ENCODE results near the gene DPYSL5. TPM values are rescaled to one million over a fixed set of nuclear protein-coding genes. Genes with fewer than 3 reads are reported as not detected.
"Not testable (repeated sequence)": the region's sequence is repeated elsewhere in the genome, so short reads cannot be mapped to it uniquely, and the experiment has no call there.

The DPYSL5 gene
- total RNA-seq, 1 donor from 2014 or later, result 0.63 TPM

- DNase-seq (ENCODE audit: low read depth), result no peak
- TF ChIP-seq CTCF (conservative IDR thresholded peaks at IDR 0.05; ENCODE audit: low read depth, low read length), result no peak
- no peak overlapping the region for H3K4me3 ChIP-seq (ENCODE audit: low read depth, low read length)
Measured at GRCh38 chr2:26809876-26810577, 37.9 kb upstream of the DPYSL5 start.

GRCh38 chr2:26811261-26811660 is 36.7 kb upstream of the DPYSL5 start:
- DNase-seq (ENCODE audit: low read depth), result no peak
- no peak for TF ChIP-seq CTCF (conservative IDR thresholded peaks at IDR 0.05; ENCODE audit: low read depth, low read length)
- H3K4me3 ChIP-seq (ENCODE audit: low read depth, low read length), result no peak overlapping the region

- no peak for DNase-seq (ENCODE audit: low read depth)
- TF ChIP-seq CTCF (conservative IDR thresholded peaks at IDR 0.05; ENCODE audit: low read depth, low read length), result no peak
Measured at GRCh38 chr2:26811791-26812694, 35.9 kb upstream of the DPYSL5 start.

GRCh38 chr2:26812731-26813130 is 35.2 kb upstream of the DPYSL5 start:
- DNase-seq (ENCODE audit: low read depth), result no peak
- TF ChIP-seq CTCF (conservative IDR thresholded peaks at IDR 0.05; ENCODE audit: low read depth, low read length), result no peak
- H3K4me3 ChIP-seq (ENCODE audit: low read depth, low read length), result no peak overlapping the region

More at GRCh38 chr2:26811791-26812694, 35.9 kb upstream of the DPYSL5 start:
- no peak overlapping the region for H3K4me3 ChIP-seq (ENCODE audit: low read depth, low read length)

GRCh38 chr2:26814072-26814765 is 33.7 kb upstream of the DPYSL5 start:
- H3K4me3 ChIP-seq (ENCODE audit: low read depth, low read length); DNase-seq (ENCODE audit: low read depth): not testable (repeated sequence)

DNA sequence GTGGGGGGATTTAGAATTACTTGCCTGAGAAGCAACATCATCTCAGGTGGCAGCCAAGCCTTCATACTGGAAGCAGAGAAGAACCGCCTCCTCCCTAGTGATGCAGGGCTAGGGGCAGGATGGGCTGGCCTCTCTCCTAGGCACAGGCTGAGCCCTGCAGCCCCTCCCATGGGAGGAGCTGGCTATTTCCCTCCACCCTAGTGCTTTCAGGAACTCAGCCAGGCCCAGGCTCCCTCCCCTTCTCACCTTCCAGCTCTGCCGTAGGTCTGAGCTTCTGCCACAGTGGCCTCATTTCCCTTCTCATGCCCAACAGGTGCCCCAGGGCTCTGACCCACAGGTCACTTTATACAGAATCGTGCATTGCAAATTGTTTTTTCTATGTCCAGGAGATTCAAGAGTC is 31.0 kb upstream of the DPYSL5 start:
- DNase-seq (ENCODE audit: low read depth), result no peak
- H3K4me3 ChIP-seq (ENCODE audit: low read depth, low read length), result no peak overlapping the region
- no peak for TF ChIP-seq CTCF (conservative IDR thresholded peaks at IDR 0.05; ENCODE audit: low read depth, low read length)

DNA sequence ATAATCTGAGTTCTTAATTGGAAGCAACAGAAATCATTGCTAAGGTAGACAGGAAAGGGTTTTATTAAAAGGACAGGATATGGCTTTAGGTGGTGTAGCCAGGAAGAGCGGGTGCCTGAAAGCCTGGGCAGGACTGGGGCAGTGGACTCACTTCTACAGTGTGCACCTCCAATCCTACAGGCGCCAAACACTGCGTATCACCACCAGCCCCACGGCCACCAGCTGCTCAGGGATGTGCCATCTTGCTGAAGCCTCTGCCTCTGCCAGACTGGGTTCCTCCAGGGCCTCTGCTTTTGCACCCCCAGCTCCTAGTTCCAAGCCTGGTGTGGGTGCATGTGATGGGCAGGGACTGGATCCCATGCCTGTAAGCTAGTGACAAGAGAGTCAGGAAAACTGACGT is 29.7 kb upstream of the DPYSL5 start:
- no peak for TF ChIP-seq CTCF (conservative IDR thresholded peaks at IDR 0.05; ENCODE audit: low read depth, low read length)
- DNase-seq (ENCODE audit: low read depth), result no peak
- H3K4me3 ChIP-seq (ENCODE audit: low read depth, low read length), result no peak overlapping the region
